ENCODE measurements around the gene ARHGDIG. TPM values are rescaled to one million over a fixed set of nuclear protein-coding genes. Genes with fewer than 3 reads are reported as not detected.

Gene ARHGDIG
- total RNA-seq, 4 donors from 2014 or later, result 2.3 to 12.2 (median 5.9) TPM; not detected in 1

DNA sequence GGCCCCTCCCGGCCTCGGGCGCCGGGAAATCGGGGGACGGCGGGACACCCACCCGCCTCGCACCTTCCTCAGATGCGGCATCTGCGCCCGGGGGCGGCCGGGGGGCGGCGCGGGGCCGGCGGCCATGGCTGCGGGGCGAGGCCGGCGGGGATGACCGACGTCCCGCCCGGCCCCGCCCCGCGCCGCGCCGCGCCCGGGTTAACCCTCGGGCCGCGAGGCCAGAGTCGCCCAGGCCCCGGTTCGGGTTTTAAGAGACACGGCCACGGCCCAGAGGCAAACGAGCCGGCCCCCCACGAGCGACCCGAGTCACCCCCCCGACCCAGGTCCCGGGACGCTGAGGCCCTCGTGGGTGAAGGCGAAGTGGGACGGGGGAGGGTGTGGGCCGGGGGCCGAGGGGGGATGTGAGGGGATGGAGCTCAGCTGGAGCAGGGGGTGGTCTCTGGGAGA lies 4.6 kb upstream of the ARHGDIG start, which contains the start of gene RGS11:
RGS11 (minus strand) TSS at position 159 of the 447 bp plus-strand sequence; CDS start at position 126, 33 bp downstream.
- ATAC-seq (ENCODE audit: low FRiP score) (no peak), DNase-seq (ENCODE audit: low spot score) (no peak)
- TF ChIP-seq, protein P1, sequence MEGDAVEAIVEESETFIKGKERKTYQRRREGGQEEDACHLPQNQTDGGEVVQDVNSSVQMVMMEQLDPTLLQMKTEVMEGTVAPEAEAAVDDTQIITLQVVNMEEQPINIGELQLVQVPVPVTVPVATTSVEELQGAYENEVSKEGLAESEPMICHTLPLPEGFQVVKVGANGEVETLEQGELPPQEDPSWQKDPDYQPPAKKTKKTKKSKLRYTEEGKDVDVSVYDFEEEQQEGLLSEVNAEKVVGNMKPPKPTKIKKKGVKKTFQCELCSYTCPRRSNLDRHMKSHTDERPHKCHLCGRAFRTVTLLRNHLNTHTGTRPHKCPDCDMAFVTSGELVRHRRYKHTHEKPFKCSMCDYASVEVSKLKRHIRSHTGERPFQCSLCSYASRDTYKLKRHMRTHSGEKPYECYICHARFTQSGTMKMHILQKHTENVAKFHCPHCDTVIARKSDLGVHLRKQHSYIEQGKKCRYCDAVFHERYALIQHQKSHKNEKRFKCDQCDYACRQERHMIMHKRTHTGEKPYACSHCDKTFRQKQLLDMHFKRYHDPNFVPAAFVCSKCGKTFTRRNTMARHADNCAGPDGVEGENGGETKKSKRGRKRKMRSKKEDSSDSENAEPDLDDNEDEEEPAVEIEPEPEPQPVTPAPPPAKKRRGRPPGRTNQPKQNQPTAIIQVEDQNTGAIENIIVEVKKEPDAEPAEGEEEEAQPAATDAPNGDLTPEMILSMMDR (IDR thresholded peaks at IDR 0.05), result no peak

DNA sequence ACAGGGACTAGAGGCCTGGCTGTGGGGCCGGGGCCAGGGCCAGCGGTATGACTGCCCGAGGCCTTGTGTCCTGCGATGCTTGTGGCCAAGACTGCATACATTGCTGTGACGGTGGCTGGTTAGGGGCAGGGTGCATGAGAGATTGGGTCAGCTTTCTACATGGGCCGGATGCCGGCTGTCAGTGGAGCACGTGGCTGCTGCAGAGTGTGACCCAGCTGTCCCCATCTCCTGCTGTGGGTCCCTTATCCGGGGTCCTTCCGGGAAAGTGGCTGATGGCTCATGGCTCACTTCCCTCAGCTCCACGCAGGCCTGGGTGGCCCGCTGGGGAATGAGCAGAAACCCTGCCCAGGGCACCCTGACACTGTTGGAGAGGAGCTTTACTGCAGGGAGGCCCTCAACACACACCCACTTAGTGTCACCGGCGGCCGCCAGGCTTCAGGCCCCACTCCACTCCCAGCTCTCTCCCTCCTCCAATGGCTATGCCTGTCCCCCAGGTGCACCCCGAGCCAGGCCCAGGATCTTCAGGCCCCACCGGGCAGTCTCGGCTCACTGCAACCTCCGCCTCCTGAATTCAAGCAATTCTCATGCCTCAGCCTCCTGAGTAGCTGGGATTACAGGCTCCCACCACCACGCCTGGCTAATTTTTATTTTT lies 3.8 kb upstream of the ARHGDIG start:
- ATAC-seq (ENCODE audit: low FRiP score) (no peak), DNase-seq (ENCODE audit: low spot score) (no peak)
- TF ChIP-seq, protein P1 (IDR thresholded peaks at IDR 0.05), result no peak

DNA sequence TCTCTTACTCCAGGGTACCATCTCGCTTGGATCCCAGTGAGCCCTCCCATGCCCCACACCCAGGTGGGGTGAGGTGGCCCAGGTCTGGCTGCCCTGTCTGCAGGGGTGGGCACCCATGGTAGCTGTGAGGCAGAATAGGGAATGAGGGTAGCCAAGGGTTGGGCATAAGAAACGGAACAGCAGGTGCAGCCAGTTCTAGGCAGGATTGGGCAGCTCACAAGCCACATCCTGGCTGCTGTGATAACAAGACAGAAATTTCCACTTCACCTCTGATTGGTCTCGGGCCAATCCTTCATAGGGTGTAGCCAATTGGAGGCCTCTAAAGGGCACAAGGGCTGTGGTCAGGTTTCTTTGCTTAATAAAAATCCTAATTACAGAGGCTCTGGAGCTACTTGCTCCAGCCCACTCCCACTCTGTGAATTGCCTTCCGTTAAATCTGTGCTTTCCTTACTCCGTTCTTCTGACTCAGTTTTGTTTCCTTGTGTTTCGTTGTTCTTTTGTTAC lies 1.5 kb upstream of the ARHGDIG start:
- TF ChIP-seq, protein P1 (IDR thresholded peaks at IDR 0.05), result no peak
- ATAC-seq (ENCODE audit: low FRiP score) (no peak), DNase-seq (ENCODE audit: low spot score) (no peak)

DNA sequence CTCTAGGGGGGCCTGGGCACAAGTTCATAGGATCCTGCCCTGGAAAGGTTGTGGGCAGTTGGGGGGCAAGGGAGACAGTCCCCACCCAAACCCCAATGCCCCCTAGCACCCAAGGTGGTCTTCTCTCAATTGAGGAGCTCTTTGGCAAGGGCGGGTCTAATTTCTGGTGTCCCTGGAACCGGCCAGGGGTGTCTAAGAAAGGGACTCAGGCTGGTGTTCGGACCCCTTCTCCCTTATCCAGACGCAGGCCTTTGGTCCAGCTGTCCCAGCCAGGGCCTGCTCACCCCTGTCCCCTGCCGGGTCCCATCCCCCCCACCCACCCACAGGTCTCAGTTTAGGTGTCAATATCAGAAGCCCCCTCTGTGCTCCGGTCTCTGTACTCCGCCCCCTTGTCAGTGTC lies 860 bp upstream of the ARHGDIG start:
- no peak for ATAC-seq (ENCODE audit: low FRiP score)
- no peak for DNase-seq (ENCODE audit: low spot score)
- TF ChIP-seq, protein P1 (IDR thresholded peaks at IDR 0.05), result no peak

DNA sequence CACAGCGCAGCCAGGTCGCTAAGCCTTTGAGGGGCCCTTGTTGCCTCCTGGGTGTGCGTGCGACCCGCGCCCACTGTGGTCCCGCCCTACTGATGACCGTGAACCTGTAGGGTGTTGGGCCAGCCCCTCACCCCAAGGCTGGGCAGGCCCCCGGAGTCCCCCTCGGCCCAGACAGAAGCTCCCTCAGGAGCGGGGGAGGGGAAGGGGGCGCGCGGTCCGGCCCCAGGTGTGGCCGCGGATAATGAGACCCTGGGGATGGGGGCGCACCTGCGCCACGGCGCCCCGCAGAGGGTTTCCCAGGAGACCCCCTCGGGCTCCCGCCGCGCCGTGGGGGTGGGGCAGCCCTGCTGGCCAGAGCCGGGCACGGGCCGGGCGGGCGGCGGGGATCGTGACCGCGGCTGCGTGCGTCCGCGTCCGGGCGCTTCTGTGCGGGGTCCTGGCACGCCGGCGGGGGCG lies 358 bp upstream of the ARHGDIG start:
- ATAC-seq (ENCODE audit: low FRiP score) (peak; percentile 3), DNase-seq (ENCODE audit: low spot score) (no peak)
- TF ChIP-seq, protein P1 (IDR thresholded peaks at IDR 0.05), result no peak

DNA sequence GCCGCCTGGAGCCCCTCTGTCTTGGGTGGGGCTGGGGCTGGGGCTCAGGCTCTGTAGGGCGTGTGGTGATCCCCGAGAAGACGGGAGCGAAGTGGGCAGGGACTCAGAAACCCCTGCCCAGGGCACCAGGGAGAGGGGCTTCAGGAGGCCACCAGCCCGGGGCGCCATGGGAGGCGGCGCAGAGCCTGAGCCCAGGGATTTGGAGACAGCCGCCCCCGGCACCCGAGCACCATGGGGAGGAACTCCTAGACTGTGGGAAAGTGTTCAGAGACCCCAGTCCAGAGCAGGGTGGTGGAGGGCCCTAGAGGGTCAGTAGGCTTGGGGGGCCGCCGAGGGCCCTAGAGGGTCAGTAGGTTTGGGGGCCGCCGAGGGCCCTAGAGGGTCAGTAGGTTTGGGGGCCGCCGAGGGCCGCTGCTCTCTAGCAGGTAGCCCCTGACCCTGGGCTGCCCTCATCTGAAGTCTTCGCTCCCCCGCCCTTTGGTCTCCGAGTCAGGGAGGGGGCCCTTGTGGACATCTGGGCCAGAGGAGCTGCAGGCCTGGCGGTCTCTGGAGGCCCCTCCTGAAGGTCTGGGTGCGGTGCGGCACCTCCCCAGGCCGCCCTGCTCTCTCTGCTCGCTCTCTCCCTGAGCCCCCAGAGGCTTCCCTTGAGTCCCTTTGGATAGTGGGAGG lies 734 bp downstream of the ARHGDIG start:
- TF ChIP-seq, protein P1 (IDR thresholded peaks at IDR 0.05), result no peak
- DNase-seq (ENCODE audit: low spot score), result no peak
- ATAC-seq (ENCODE audit: low FRiP score), result no peak

Measured in omental fat pad (tissue), 4 donors.